GM18511 (cell line): ENCODE measurements around the gene PF4V1.

Experiments
- ATAC-seq: cut with Tn5 transposase; IDR thresholded peaks from one replicate; pipeline ENCODE4 v1.9.1; 2021; ENCODE audit warnings: mild to moderate bottlenecking, moderate library complexity; ENCODE audit not compliant: unreplicated experiment

Gene PF4V1

DNA sequence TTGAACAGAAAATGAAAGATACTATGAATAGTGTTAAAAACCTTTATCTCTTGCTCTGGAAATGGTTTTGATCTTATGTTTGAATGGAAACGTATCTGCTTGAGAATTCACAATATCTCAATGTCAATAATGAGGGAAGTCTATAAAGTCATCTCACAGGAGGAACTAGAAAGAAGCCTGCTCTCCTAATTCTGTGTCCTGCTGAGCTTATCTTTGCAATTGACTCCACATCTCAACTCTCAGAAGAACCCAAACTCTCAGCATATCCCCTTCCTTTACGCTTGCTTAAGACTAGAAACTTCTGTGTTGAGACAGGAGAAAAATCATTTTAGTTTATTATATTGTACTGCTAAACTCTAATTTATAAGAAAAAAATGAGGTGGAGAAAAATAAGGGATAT lies 8.3 kb upstream of the PF4V1 start:
- no peak for ATAC-seq

DNA sequence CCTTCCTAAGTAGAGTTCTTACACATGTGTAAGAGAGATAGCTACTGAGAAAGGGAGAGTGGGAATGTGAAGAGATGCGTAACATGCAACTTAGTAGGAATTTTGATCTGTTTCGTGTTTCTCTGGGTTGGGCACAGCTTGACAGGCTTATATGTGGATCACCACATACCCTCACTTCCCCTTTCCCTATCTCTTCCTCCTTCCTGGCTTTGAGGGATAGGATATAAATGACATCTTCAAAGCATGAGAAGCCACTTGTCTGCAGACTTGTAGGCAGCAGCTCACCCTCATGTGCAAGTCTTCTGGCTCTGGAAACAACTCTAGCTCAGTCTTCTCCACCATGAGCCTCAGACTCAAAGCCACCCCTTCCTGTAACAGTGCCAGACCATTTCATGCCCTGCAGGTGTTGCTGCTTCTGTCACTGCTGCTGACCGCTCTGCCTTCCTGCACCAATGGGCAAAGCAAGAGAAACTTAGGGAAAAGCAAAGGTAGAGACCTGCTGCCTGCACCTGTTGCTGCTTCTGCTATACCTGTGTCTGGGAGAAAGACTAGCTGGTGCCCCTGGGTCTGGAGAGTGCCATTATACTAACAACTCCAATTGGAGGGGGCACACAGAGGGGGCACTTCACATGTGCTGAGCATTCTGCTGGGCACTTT lies 5.4 kb upstream of the PF4V1 start:
- ATAC-seq = no peak

DNA sequence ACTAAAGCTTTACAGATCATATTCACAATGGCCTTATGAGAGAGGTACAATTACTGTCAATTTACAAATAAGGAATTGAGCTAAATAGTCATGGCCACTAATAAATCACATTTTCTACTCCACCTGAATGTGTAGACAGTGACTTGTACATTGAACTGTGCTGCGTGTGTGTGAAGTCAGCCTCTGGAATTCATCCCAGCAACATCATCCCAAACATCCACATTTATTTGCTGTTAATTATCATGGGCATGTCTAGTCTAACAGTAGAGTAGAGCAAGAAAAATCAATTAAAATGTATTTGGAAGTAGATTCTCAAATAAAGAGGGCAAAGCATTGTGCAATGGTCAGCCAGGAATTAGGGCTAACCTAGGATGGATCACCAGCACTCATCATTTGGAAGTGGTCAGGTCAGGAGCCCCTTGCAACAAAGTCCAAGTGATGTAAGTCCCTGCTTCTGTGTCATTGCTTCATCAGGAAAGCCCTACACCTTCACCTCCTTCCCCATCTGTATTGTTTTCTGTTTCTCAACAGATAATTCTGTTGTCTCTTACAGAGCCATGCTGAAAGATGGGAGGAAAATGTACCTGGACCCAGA lies 4.8 kb upstream of the PF4V1 start:
- ATAC-seq = no peak

DNA sequence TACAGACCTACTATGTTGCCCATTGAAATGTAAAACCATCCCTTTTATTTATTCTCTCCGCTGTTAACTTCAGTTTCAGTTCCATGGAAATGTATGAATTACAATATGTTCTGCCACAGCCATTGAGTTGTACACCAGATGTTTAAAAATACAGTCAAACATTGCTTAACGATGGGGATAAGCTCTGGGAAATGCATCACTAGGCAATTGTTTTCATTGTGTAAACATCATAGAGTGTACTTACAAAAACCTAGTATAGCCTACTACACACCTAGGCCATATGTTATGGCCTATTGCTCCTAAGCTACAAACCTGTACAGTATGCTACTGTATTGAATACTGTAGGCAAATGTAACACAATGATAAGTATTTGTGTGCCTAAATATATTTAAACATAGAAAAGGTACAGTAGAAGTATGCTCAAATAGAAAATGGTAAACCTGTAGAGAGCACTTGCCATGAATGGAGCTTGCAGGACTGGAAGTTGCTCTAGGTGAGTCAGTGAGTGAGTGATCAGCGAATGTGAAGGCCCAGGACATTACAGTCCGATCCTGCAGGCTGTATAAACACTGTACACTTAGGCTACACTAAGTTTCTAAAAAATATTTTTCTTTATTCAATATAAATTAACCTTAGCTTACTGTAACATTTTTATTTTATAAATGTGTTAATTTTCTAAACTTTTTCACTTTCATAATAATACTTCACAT lies 2.7 kb upstream of the PF4V1 start:
- no peak for ATAC-seq

DNA sequence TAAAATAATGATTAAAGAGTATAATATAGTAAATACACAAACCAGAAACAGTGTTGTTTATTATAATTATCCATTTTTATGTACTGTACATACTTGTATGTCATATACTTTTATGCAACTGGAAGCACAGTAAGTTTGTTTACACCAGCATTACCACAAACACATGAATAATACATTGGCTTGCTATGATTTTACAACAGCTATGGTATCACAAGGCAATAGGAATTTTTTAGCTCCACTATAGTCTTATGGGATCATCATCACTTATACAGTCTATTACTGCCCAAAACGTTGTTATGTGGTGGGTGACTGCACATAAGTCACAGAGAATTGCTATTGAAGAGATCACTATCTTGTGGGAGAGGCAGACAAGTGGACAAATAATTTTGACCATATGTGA lies 1.8 kb upstream of the PF4V1 start:
- no peak for ATAC-seq

DNA sequence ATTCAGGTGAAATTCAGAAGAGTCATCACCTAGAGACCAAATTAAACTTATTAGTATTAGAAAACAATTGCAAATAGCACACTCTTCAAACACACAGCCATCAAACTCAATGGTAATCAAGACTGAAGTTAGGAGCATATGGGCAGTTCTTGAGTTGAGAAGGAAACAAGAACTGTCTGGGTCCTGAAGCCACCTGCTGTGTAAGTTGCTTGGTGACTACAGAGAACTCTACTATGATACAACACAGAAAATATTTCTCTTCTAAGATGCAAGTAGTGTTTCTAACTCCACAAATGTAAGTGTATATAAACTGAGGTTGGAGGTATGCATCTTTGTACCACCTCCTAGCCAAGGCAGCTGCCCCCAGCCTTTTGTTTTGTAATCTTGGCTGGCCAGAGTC lies 325 bp upstream of the PF4V1 start:
- ATAC-seq = no peak

DNA sequence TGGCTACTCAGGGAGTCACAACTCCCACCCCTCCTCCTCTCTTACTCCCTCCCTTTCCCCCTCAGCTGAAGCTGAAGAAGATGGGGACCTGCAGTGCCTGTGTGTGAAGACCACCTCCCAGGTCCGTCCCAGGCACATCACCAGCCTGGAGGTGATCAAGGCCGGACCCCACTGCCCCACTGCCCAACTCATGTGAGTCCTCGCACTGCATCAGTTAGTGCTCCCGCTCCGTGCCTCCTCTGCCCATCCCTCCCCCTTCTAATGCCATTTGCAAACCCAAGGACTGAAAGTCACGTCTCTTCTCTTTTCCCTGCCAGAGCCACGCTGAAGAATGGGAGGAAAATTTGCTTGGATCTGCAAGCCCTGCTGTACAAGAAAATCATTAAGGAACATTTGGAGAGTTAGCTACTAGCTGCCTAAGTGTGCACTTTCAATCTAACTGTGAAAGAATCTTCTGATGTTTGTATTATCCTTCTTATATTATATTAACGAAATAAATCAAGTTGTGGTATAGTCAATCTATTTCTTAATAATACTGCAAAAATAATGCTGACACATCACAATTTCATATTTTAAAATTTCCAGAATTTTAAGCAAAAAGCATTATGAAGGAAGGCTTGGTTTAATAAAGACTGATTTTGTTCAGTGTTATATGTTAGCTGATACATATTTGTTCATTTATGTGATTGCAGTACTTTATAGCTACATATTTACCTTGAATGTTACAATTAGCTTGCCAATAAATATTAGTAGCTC lies 800 bp downstream of the PF4V1 start:
- no peak for ATAC-seq

DNA sequence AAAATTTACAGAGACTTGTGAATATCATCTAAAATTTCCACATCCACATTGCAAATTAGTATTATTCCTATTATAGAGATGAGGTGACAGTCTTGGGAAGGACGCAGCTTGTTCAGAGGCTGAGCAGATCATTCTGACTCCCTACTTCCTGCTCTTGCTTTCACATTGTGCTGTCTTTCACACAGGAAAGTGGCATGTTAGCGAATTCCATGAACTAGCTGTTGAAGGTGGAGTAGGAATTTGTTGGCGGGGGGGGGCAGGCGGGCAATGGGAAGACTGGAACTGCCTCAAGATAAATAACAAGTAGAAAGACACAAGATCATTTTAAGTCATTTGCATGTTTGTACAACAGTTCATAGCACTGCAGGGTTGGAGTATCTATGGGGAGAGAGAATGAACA lies 2.3 kb downstream of the PF4V1 start:
- ATAC-seq = no peak

DNA sequence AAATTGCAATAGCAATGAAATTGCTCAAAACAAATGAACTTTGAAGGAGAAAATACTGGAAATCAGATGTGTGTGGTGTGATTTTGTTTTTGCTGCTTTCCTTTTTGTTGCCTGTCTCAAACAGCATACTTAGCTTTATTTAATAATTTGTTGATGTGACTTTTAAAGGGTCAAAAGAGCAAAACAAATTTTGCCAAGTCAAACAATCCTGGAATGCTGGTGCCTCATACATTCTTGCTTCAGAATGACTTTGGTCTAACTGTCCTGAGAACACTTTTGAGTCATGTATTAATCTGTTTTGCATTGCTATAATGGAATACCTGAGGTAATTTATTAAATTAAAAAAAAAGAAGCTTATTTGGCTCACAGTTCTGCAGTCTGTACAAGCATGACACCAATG lies 3.4 kb downstream of the PF4V1 start:
- ATAC-seq = no peak

DNA sequence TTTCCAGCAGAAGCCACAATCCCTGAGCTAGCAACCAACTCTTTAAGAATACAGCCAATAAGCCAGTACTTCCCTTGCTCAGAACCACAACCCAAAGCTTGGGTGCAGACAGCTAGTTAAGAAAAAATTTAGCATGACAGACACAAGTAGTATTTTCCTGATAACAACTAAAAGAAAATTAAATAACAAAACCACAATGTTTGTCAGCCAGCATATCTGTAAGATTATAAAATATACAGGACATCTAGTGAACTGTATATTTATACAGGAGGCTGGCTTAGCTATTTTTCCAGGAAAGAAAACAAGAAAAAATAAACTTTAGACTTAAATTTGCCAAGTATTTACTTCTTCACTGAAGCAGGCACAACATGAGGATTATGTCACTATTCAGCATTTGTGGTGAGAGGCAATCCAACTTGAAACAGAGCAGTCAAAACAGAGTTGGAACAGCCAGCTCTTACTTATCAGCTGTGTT lies 6.6 kb downstream of the PF4V1 start:
- no peak for ATAC-seq

DNA sequence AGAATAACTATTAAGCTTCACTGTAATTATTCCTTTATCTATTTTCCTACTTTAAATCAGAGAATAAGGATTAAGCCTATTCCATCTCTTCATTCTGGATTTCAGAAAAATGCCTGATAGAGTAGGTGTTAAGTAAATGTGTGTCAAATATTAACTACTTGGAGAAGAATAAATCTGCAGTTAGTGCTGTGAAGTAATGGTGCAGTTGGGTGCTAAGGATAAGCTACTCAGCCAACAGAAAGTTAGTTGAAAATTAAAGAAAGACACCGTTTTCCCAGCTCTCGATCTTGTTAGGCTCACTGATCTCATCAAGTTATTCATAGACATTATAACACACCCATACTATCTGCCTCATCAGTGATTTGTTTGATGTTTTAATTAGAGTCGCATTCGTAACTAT lies 7.1 kb downstream of the PF4V1 start:
- no peak for ATAC-seq

DNA sequence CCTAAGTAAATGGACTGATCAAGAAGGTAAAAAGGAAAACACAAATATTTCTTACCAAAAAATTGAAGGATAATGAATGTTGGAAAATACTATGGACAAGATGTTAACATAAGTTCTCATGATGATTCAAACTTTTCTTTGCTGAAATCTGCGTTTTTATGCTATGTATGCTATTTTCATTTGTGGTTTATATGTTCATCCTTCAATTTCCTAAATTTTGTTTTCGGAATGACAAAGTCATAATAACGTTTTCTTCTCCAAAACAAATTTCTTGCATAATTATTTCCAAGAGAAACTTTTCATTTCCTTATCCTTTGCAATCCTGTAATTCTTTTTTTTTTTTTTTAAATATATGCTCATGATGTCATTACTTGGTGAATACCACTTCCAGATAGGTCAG lies 7.8 kb downstream of the PF4V1 start:
- ATAC-seq = no peak

DNA sequence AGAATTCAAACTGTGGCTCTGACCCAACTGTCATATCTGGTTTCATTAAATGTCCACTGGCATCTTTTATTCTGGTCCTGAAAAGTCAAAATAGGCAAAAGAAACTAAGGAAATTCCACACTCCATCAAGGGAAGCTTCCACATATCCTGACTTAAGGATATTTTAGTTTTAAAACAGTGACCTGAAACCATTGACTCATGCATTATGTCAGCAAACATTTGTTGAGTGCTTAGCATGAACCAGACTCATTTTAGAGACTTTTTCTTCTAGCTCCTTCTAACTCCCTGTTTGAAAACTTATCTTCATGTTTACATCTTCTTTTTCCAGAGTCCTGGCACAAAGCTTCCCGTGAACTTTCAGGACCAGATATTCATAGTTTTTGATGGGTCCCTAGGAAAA lies 9.2 kb downstream of the PF4V1 start:
- no peak for ATAC-seq

DNA sequence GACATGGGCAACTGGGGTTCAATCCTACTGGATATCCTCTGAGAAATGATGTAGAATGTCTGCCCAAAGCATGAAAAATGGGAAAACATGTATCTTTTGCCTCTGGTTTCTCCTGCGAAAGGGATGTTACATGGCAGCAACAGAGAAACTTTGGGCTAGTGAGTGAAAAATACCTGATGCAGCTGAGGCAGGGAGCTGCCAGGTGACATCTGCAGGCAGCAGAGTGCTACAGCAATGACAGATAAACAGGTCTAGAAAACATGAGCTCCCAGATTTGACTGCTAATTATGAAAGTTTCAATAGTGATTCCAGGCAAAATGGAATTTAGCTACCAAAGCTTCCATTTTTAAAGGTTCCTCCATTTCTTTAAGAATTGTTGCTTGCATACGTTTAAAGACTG lies 11.3 kb downstream of the PF4V1 start:
- no peak for ATAC-seq

DNA sequence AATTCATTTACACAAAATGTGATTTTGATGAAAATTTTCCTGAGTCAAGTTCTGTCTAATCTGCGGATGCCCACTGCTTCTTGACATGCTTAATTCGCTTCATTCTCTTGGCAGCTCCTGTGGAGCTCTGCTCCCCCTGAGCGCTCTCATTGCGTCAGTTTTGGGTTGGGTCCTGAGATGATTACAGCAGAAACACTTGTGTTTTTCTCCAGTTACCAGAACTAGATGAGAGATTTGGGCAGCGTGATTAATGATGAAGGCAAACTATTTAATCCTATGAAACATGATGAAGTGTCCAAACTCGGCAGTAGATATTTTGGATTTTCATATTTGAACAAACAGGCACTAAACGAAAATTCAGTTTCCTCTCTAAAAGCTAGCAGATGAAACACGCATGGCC lies 11.9 kb downstream of the PF4V1 start:
- no peak for ATAC-seq

DNA sequence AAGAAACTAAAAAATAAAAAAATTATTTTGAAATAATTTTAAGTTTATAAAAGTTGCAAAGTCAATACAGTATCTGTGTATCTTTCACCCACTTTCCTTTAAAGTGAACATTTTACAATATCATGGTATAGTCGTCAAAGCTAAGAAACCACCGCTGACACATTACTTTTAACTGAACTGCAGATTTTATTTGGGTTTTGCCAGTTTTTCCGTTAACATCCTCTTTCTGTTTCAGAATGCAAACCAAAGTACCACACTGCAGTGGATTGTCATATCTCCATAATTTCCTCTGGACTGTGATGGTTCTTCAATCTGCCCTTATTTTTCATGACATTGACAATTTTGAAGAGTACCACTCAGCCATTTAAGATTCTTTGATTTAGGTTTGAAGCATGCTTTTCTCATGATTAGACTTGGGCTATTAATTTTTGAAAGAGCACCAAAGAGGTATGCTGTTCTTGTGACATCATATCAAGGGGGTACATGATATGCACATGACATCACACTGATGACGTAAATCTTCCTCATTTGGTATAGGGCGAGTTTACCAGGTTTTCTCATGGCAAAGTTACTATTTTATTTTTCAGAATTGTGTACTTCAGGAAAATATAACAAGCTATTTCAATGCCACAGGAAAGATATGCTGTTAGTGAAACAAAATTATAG lies 12.5 kb downstream of the PF4V1 start:
- no peak for ATAC-seq

DNA sequence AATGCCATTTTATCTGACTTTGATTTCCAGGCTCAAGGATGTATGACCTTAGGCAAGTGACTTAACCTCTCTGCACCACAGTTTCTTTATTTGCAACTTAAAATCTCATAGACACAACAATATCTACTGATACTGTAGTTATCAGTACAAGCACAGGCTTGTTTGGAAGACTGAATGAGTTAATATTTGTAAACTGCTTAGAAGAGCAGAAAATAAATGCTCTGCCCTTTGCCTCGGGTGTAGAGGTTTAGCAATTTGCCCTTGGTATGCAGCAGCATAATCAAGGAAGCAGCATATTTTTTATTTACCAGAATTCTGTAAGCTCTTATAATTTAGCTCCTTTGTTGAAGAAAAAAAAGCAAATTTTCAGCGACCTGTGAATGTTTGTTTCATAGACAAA lies 13.2 kb downstream of the PF4V1 start:
- ATAC-seq = no peak

DNA sequence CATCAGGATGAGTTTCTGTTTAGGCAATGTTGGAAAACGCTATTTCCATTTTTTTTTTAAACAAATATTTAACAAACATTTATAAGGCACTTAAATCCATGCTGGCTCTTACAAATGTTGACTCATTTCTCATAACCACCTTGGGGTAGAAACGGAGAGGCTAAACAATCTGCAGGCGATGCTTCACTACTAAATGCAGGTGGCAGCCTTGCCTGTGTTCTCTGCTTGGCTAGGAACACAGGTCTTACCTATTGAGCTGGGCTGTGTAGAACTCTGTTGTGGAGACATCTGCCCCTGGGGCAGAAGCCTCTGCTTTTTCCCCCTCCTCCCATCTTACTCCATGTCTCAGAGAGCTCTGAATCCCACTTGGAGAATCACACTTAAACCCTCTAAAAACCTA lies 14.7 kb downstream of the PF4V1 start:
- ATAC-seq = no peak

DNA sequence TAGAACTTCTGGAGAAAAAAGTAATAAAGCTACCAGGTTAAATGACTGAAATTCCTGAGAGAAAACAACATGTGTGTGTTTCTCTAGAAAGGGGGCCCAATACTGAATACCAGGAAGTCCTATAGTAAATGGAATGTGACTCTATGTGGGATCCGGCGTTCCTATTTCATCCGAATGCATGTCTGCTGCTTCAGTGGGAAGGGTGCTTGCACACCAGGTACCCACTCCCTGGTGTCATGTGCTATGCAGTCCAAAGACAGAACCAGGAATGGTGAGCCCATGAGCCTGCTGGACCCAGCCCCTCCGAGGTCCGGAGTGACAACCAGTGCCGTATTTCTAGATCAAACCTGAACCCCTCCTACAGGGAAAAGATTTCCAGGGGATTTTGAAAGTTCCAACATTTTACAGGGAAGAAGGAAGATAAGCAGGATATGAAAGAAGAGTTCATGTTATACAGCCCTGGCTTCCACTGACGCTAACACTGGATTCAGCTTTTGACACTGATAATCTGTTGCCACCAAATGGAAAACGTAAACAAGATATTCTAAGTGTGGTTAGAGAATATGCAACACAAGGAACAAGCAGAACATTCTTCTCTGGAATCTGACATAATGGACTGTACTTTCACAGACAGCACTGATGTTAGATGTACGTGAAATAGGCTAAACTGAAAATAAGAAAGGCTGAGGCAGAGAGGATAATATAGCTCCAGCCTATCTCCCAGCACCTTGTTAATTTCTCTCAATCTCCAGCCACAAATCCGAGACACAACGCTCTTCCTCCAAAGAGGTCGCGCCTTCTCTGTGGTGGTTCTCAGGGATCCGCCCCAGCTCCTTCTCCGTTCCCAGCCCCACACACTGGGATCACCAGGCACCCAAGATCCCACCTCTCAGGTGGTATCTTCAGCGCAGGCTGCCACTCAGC lies 15.4 kb downstream of the PF4V1 start:
- ATAC-seq = no peak
